ENCODE results near the gene SHLD1.

The SHLD1 gene

DNA sequence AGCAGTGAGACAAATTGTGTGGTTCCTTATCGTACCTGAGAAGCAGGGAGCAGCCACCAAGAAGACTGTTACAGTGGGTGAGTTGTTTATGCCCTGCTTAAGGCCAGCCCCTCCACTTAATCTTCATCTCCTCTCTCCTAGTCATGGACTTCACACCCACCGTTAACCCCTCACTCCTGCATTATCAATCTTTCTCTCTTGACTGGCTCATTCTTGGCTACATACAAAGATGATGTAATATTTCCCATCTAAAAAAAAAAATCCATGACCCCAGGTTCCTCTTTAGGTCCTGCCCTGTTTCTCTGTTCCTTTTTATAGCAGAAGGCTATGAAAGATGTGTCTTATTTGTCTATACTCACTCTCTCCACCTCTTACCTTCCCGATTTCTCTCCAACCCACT is 72.4 kb downstream of the SHLD1 start:
- Histone ChIP-seq H4K20me1 (ENCODE audit: low read depth, low read length) (no peaks in the 10 kb centered on the region), H3F3A (ENCODE audit: insufficient read depth) (no peaks in the 10 kb centered on the region; the same call in 1 of the 2 replicates), H2AFZ (ENCODE audit: low read depth, low read length, severe bottlenecking) (no peak overlapping the region), H3K4me3 (ENCODE audit: insufficient read depth, low read length, poor library complexity, severe bottlenecking) (no peak overlapping the region), H3K36me3 (ENCODE audit: low read length) (no peaks in the 10 kb centered on the region), H3K27me3 (ENCODE audit: low read length) (no peaks in the 10 kb centered on the region), H3K9me3 (ENCODE audit: insufficient read depth, low read length) (no peaks in the 10 kb centered on the region), H3K79me2 (ENCODE audit: insufficient read depth, low read length) (peaks cover 15% of the 10 kb centered on the region), H3K9me2 (replicated peaks; ENCODE audit: insufficient read depth, low read length) (no peaks in the 10 kb centered on the region), H3K27ac (ENCODE audit: low read depth, low read length) (peak overlapping the region; percentile 18; the same call in 1 of the 2 replicates), H3K9ac (ENCODE audit: low read length) (no peak overlapping the region), H3K4me2 (ENCODE audit: low read depth, low read length, poor library complexity, severe bottlenecking) (no peak overlapping the region)
- TF ChIP-seq, protein P1, sequence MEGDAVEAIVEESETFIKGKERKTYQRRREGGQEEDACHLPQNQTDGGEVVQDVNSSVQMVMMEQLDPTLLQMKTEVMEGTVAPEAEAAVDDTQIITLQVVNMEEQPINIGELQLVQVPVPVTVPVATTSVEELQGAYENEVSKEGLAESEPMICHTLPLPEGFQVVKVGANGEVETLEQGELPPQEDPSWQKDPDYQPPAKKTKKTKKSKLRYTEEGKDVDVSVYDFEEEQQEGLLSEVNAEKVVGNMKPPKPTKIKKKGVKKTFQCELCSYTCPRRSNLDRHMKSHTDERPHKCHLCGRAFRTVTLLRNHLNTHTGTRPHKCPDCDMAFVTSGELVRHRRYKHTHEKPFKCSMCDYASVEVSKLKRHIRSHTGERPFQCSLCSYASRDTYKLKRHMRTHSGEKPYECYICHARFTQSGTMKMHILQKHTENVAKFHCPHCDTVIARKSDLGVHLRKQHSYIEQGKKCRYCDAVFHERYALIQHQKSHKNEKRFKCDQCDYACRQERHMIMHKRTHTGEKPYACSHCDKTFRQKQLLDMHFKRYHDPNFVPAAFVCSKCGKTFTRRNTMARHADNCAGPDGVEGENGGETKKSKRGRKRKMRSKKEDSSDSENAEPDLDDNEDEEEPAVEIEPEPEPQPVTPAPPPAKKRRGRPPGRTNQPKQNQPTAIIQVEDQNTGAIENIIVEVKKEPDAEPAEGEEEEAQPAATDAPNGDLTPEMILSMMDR (IDR thresholded peaks at IDR 0.05; ENCODE audit: insufficient read depth, low read length, poor library complexity, severe bottlenecking): no peak
- TF ChIP-seq EZH2phosphoT487 (conservative IDR thresholded peaks at IDR 0.05; ENCODE audit: low read length): no peak

DNA sequence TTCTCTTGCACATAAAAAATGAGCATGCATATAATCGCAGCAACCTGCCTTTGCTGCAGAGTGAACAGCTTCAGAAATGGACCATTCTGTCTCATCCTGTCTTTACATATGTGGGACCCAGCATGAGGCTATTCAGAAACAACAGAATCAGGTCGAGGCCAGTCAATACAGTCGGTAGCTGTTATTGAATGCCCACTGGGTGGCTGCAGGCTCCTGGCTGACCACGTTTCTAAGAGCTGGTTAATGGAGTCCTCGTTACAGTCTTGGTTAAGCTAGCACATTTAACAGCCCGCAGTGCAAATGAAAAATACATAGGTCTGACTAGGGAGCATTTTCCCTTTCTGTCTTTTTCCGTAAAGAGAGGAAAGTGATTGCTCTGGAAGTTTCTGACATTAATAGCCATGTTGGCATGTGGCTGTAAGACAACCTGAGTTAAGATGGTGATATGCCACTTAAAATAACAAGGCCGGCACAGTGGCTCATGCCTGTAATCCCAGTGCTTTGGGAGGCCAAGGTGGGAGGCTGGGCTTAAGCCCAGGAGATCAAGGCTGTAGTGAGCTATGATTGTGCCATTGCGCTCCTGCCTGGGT is 75.0 kb downstream of the SHLD1 start:
- H3F3A ChIP-seq (ENCODE audit: insufficient read depth): no peaks in the 10 kb centered on the region
- no peaks in the 10 kb centered on the region for H3K27me3 ChIP-seq (ENCODE audit: low read length)
- H3K4me2 ChIP-seq (ENCODE audit: low read depth, low read length, poor library complexity, severe bottlenecking): no peak overlapping the region
- H2AFZ ChIP-seq (ENCODE audit: low read depth, low read length, severe bottlenecking): no peak overlapping the region
- no peak overlapping the region for H3K9ac ChIP-seq (ENCODE audit: low read length)
- no peaks in the 10 kb centered on the region for H4K20me1 ChIP-seq (ENCODE audit: low read depth, low read length)
- no peaks in the 10 kb centered on the region for H3K36me3 ChIP-seq (ENCODE audit: low read length)
- no peak overlapping the region for H3K4me3 ChIP-seq (ENCODE audit: insufficient read depth, low read length, poor library complexity, severe bottlenecking)
- TF ChIP-seq EZH2phosphoT487 (conservative IDR thresholded peaks at IDR 0.05; ENCODE audit: low read length): no peak
- TF ChIP-seq, protein P1 (IDR thresholded peaks at IDR 0.05; ENCODE audit: insufficient read depth, low read length, poor library complexity, severe bottlenecking): no peak
- H3K9me2 ChIP-seq (replicated peaks; ENCODE audit: insufficient read depth, low read length): no peaks in the 10 kb centered on the region
- no peak overlapping the region for H3K27ac ChIP-seq (ENCODE audit: low read depth, low read length)
- H3K9me3 ChIP-seq (ENCODE audit: insufficient read depth, low read length): no peaks in the 10 kb centered on the region
- no peaks in the 10 kb centered on the region for H3K79me2 ChIP-seq (ENCODE audit: insufficient read depth, low read length)

- Histone ChIP-seq H3K79me2 (ENCODE audit: insufficient read depth, low read length) (no peaks in the 10 kb centered on the region), H3K27me3 (ENCODE audit: low read length) (no peaks in the 10 kb centered on the region), H4K20me1 (ENCODE audit: low read depth, low read length) (no peaks in the 10 kb centered on the region), H3K27ac (ENCODE audit: low read depth, low read length) (no peak overlapping the region), H3K36me3 (ENCODE audit: low read length) (no peaks in the 10 kb centered on the region), H3K9ac (ENCODE audit: low read length) (no peak overlapping the region), H2AFZ (ENCODE audit: low read depth, low read length, severe bottlenecking) (no peak overlapping the region), H3K9me2 (replicated peaks; ENCODE audit: insufficient read depth, low read length) (no peaks in the 10 kb centered on the region), H3K4me3 (ENCODE audit: insufficient read depth, low read length, poor library complexity, severe bottlenecking) (no peak overlapping the region), H3F3A (ENCODE audit: insufficient read depth) (no peaks in the 10 kb centered on the region), H3K4me2 (ENCODE audit: low read depth, low read length, poor library complexity, severe bottlenecking) (no peak overlapping the region), H3K9me3 (ENCODE audit: insufficient read depth, low read length) (no peaks in the 10 kb centered on the region)
- TF ChIP-seq, protein P1 (IDR thresholded peaks at IDR 0.05; ENCODE audit: insufficient read depth, low read length, poor library complexity, severe bottlenecking): no peak
- TF ChIP-seq EZH2phosphoT487 (conservative IDR thresholded peaks at IDR 0.05; ENCODE audit: low read length): no peak
Observed at GRCh38 chr20:5827098-5827853, 77.1 kb downstream of the SHLD1 start.
